ENCODE measurements around the gene IQCH. TPM values are rescaled to one million over a fixed set of nuclear protein-coding genes. Genes with fewer than 3 reads are reported as not detected.

IQCH gene
- total and polyA plus RNA-seq, 4 donors: 2.4 to 9.0 (median 4.8) TPM

Other genes starting within 250 kb of the IQCH start
- gene SMAD3, start 189.2 kb upstream of the IQCH start, total RNA-seq: 10 to 100 TPM; 15.9 to 33.3 TPM
- gene SMAD3, start 189.2 kb upstream of the IQCH start, polyA plus RNA-seq (ENCODE audit: insufficient read length in 2 of 2): 10 to 100 TPM; 24.7 to 25.0 TPM
- gene AAGAB, start 125 bp upstream of the IQCH start, total RNA-seq: 10 to 100 TPM; 42.6 to 47.6 TPM
- gene AAGAB, start 125 bp upstream of the IQCH start, polyA plus RNA-seq (ENCODE audit: insufficient read length in 2 of 2): 10 to 100 TPM; 40.9 to 43.2 TPM

Data from spinal cord (tissue), 4 donors.